ENCODE results near the gene SETBP1.

SETBP1 gene

GRCh38 chr18:45060102-45060501 is 379.4 kb downstream of the SETBP1 start:
- DNase-seq (ENCODE audit: low read depth): no peak
- no peak for TF ChIP-seq CTCF (IDR thresholded peaks at IDR 0.05; ENCODE audit: insufficient read depth, low read depth, low read length, missing control alignments)
- H3K4me3 ChIP-seq (ENCODE audit: low read depth, low read length): no peak overlapping the region

- no peak for DNase-seq (ENCODE audit: low read depth)
- H3K4me3 ChIP-seq (ENCODE audit: low read depth, low read length): no peak overlapping the region
- no peak for TF ChIP-seq CTCF (IDR thresholded peaks at IDR 0.05; ENCODE audit: insufficient read depth, low read depth, low read length, missing control alignments)
Observed at GRCh38 chr18:45061359-45061758, 380.7 kb downstream of the SETBP1 start.

- DNase-seq (ENCODE audit: low read depth): no peak
- H3K4me3 ChIP-seq (ENCODE audit: low read depth, low read length): no peak overlapping the region
- TF ChIP-seq CTCF (IDR thresholded peaks at IDR 0.05; ENCODE audit: insufficient read depth, low read depth, low read length, missing control alignments): no peak
Observed at GRCh38 chr18:45063246-45064038, 382.8 kb downstream of the SETBP1 start.

GRCh38 chr18:45066210-45066609 is 385.5 kb downstream of the SETBP1 start:
- no peak overlapping the region for H3K4me3 ChIP-seq (ENCODE audit: low read depth, low read length)
- DNase-seq (ENCODE audit: low read depth): no peak
- TF ChIP-seq CTCF (IDR thresholded peaks at IDR 0.05; ENCODE audit: insufficient read depth, low read depth, low read length, missing control alignments): no peak

- TF ChIP-seq CTCF (IDR thresholded peaks at IDR 0.05; ENCODE audit: insufficient read depth, low read depth, low read length, missing control alignments): no peak
- DNase-seq (ENCODE audit: low read depth): no peak
- no peak overlapping the region for H3K4me3 ChIP-seq (ENCODE audit: low read depth, low read length)
Observed at GRCh38 chr18:45066886-45067285, 386.2 kb downstream of the SETBP1 start.

- DNase-seq (ENCODE audit: low read depth): no peak
- no peak overlapping the region for H3K4me3 ChIP-seq (ENCODE audit: low read depth, low read length)
- no peak for TF ChIP-seq CTCF (IDR thresholded peaks at IDR 0.05; ENCODE audit: insufficient read depth, low read depth, low read length, missing control alignments)
Observed at GRCh38 chr18:45068400-45069094, 387.9 kb downstream of the SETBP1 start.
